K562 (cell line): ENCODE results near the gene PRDM2. TPM values are rescaled to one million over a fixed set of nuclear protein-coding genes. Genes with fewer than 3 reads are reported as not detected.

ENCODE experiments used
- NCOR1 ChIP-seq: fragments of 450-650 bp; IDR thresholded peaks from 2 replicates; pipeline ENCODE4 v1.6.1; 2016; ENCODE audit warnings: mild to moderate bottlenecking, moderate library complexity
- NFIX ChIP-seq: fragments of 250-450 bp; sonication (Bioruptor Pico); IDR thresholded peaks from 2 replicates; pipeline ENCODE4 v1.4.0; 2020; ENCODE audit warnings: low read depth, mild to moderate bottlenecking, moderate library complexity
- POLR2B ChIP-seq: fragments of 450-650 bp; IDR thresholded peaks from 2 replicates; pipeline ENCODE4 v1.6.1; 2018; ENCODE audit warnings: low read depth; ENCODE audit not compliant: partially characterized antibody
- RBM15 ChIP-seq: fragments of 200-400 bp; formaldehyde crosslinking; IDR thresholded peaks from 2 replicates; pipeline ENCODE4 v1.6.1; 2018; ENCODE audit warnings: mild to moderate bottlenecking, low read length, moderate library complexity; ENCODE audit not compliant: insufficient read depth
- SAFB2 ChIP-seq: fragments of 200-400 bp; formaldehyde crosslinking; IDR thresholded peaks from 2 replicates; pipeline ENCODE4 v1.6.1; 2018; ENCODE audit warnings: borderline replicate concordance, low read length, low read depth, moderate library complexity; ENCODE audit not compliant: severe bottlenecking
- ZNF274 ChIP-seq: IDR thresholded peaks from 2 replicates; pipeline ENCODE4 v1.6.1; 2011; ENCODE audit warnings: low read depth, mild to moderate bottlenecking, low read length, moderate library complexity, borderline replicate concordance
- polyA plus RNA-seq, 8 experiments: library from polyadenylated mRNA; depleted of rRNA in 4 of 8; stranded (reverse) in 5 of 8; unstranded in 3 of 8; fragments of >200 nt; fragmentation: Nextera tagmentation in 2 of 8; fragmentation: Illumina TruSeq in 1 of 8; extraction: Ambion mirVana in 2 of 8; extraction: Trizol in 1 of 8; gene quantifications; 2 replicates each; pipeline versions ENCODE4 v1.2.1 to v1.2.3, GENCODE V29; 2011 to 2014; ENCODE audit warnings: inconsistent platforms in 1 of 8, missing spikeins in 1 of 8
- total RNA-seq, 7 experiments: library from RNA; depleted of rRNA in 6 of 7; stranded (reverse); fragments of >200 nt in 6 of 7; fragmentation: Illumina TruSeq in 2 of 7; extraction: Trizol in 2 of 7; gene quantifications; 2 replicates each; pipeline versions ENCODE4 v1.2.1 to v1.2.3, GENCODE V29; 2011 to 2021; ENCODE audit warnings: low replicate concordance in 1 of 7
- TF ChIP-seq, protein P1 (sequence below): sonication (generic); formaldehyde crosslinking; IDR thresholded peaks from 2 replicates; pipeline ENCODE4 v1.4.0; 2020; ENCODE audit warnings: mild to moderate bottlenecking, missing genetic modification reagents
- TF ChIP-seq, protein P2 (sequence below): sonication (generic); formaldehyde crosslinking; IDR thresholded peaks from 2 replicates; pipeline ENCODE4 v1.8.1; 2023; ENCODE audit warnings: mild to moderate bottlenecking, missing genetic modification reagents

The PRDM2 gene
- total and polyA plus RNA-seq, 9 of the 15 experiments (the other 6 are each of a cell fraction or from before 2014, with no cell fraction given): 5.4 to 27.6 (median 12.5) TPM

DNA sequence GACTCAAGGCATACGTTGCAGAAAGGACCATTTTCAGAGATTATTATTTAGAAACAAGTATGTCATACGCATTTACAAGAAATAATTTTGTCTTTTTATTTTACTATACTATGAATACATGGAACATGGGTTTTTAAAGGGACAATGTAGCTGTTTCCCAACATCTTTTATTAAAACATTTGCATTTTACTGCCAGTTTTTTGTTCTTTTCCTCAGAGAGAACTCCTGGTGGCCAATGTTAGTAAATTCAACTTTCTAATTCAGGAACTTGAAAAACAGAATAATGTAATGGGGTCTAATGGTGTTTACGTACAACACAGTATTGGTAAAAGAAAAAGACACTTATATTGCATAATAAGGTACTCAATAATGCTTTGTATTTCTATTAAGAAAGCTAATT lies 14.9 kb downstream of the PRDM2 start (continued):
- no peak for TF ChIP-seq SAFB2
- TF ChIP-seq RBM15: no peak
- no peak for TF ChIP-seq ZNF274
- no peak for TF ChIP-seq POLR2B
- TF ChIP-seq, protein P1, sequence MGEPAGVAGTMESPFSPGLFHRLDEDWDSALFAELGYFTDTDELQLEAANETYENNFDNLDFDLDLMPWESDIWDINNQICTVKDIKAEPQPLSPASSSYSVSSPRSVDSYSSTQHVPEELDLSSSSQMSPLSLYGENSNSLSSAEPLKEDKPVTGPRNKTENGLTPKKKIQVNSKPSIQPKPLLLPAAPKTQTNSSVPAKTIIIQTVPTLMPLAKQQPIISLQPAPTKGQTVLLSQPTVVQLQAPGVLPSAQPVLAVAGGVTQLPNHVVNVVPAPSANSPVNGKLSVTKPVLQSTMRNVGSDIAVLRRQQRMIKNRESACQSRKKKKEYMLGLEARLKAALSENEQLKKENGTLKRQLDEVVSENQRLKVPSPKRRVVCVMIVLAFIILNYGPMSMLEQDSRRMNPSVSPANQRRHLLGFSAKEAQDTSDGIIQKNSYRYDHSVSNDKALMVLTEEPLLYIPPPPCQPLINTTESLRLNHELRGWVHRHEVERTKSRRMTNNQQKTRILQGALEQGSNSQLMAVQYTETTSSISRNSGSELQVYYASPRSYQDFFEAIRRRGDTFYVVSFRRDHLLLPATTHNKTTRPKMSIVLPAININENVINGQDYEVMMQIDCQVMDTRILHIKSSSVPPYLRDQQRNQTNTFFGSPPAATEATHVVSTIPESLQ (CRISPR knock-in tag): no peak
- TF ChIP-seq NCOR1: no peak
- TF ChIP-seq NFIX (CRISPR knock-in tag): no peak
- TF ChIP-seq, protein P2, sequence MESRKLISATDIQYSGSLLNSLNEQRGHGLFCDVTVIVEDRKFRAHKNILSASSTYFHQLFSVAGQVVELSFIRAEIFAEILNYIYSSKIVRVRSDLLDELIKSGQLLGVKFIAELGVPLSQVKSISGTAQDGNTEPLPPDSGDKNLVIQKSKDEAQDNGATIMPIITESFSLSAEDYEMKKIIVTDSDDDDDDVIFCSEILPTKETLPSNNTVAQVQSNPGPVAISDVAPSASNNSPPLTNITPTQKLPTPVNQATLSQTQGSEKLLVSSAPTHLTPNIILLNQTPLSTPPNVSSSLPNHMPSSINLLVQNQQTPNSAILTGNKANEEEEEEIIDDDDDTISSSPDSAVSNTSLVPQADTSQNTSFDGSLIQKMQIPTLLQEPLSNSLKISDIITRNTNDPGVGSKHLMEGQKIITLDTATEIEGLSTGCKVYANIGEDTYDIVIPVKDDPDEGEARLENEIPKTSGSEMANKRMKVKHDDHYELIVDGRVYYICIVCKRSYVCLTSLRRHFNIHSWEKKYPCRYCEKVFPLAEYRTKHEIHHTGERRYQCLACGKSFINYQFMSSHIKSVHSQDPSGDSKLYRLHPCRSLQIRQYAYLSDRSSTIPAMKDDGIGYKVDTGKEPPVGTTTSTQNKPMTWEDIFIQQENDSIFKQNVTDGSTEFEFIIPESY (CRISPR knock-in tag): no peak
